Measurements from ENCODE around the gene CFAP119. TPM values are rescaled to one million over a fixed set of nuclear protein-coding genes. Genes with fewer than 3 reads are reported as not detected.

The CFAP119 gene
- polyA plus RNA-seq, 3 donors, result 2.4 to 25.3 (median 3.5) TPM

GRCh38 chr16:30740364-30741251, 21.3 kb downstream of the CFAP119 start:
- no peak overlapping the region for H3K4me2 ChIP-seq (replicated peaks; ENCODE audit: extremely low read depth, low read length, poor library complexity, severe bottlenecking)
- no peak overlapping the region for H3K9ac ChIP-seq (ENCODE audit: insufficient read depth, low read length, poor library complexity, severe bottlenecking)
- H3K36me3 ChIP-seq (replicated peaks in 1 of 2; ENCODE audit: control insufficient read depth in 1 of 2, insufficient read depth in 2 of 2, low read length in 2 of 2), result peaks cover 75 to 93% of the 10 kb centered on the region in 2 donors

More at GRCh38 chr16:30740364-30741251, 21.3 kb downstream of the CFAP119 start:
- H3K9me3 ChIP-seq (replicated peaks in 1 of 2; ENCODE audit: control insufficient read depth in 1 of 2, insufficient read depth in 1 of 2, low read length in 2 of 2), result no peaks in the 10 kb centered on the region
- H3K36me3 Mint-ChIP-seq, result peaks cover 78 to 87% of the 10 kb centered on the region in 2 donors
- no peak overlapping the region for H3K4me3 Mint-ChIP-seq
- peaks cover 1% of the 10 kb centered on the region for H3K4me1 Mint-ChIP-seq
- H3K27me3 Mint-ChIP-seq (ENCODE audit: low read depth in 3 of 3), result peaks cover 0 to 1% (median 0%) of the 10 kb centered on the region in 3 donors
- peaks cover 0 to 1% (median 0%) of the 10 kb centered on the region in 7 donors for H3K9me3 Mint-ChIP-seq
- no peak overlapping the region for H3K4me3 ChIP-seq (replicated peaks in 1 of 3; ENCODE audit: low read depth in 2 of 3, low read length in 3 of 3)
- no peak for DNase-seq
- intact Hi-C loops (cut with micrococcal nuclease), result no loop called here
- TF ChIP-seq CTCF (IDR thresholded peaks at IDR 0.05), result no peak
- H3K27ac Mint-ChIP-seq, result peak overlapping the region in 4 of 7 donors; percentile 15 to 78 (median 63)
- no peaks in the 10 kb centered on the region for H3K4me1 ChIP-seq (ENCODE audit: control insufficient read depth in 1 of 2, insufficient read depth in 2 of 2, low read length in 2 of 2)
- WGBS (ENCODE audit: insufficient coverage), result 78% methylated on average over 6 of the region's 8 CpGs
- peaks cover 6% of the 10 kb centered on the region for H3K79me2 ChIP-seq (ENCODE audit: insufficient read depth, low read length)
- peak overlapping the region in 1 of 2 donors; percentile 15 for H3K27ac ChIP-seq (ENCODE audit: low read depth in 1 of 2, low read length in 2 of 2)
- no peaks in the 10 kb centered on the region for H3K27me3 ChIP-seq (ENCODE audit: control insufficient read depth in 2 of 2, insufficient read depth in 2 of 2, low read length in 2 of 2)
- H2AFZ ChIP-seq (ENCODE audit: insufficient read depth, low read depth, low read length, poor library complexity, severe bottlenecking), result no peak overlapping the region
- H4K20me1 ChIP-seq (ENCODE audit: insufficient read depth, low read length), result peaks cover 35% of the 10 kb centered on the region
